ENCODE measurements around the gene AMY2A. TPM values are rescaled to one million over a fixed set of nuclear protein-coding genes. Genes with fewer than 3 reads are reported as not detected.
A peak's percentile ranks its signal among the peaks of the same experiment; 100 is the strongest.
"Not testable (repeated sequence)": the region's sequence is repeated elsewhere in the genome, so short reads cannot be mapped to it uniquely, and the experiment has no call there.

The AMY2A gene
- 26.2 TPM for total RNA-seq (ENCODE audit: insufficient read depth, low replicate concordance)

GRCh38 chr1:103616994-103617477 lies at the start of gene AMY2A:
Gene AMY2A (plus strand): TSS chr1:103617427. CDS start chr1:103617441, 14 bp downstream.
- not testable (repeated sequence) for DNase-seq (ENCODE audit: low spot score)

- DNase-seq (ENCODE audit: low spot score) = no peak
Measured at GRCh38 chr1:103569493-103569892, 47.7 kb upstream of the AMY2A start.

GRCh38 chr1:103571289-103571688 lies 45.9 kb upstream of the AMY2A start, which contains the start of gene AMY2B:
Gene AMY2B (plus strand): TSS chr1:103571589. CDS start chr1:103571603, 14 bp downstream.
- not testable (repeated sequence) for DNase-seq (ENCODE audit: low spot score)

GRCh38 chr1:103576065-103576464 lies 41.2 kb upstream of the AMY2A start:
- DNase-seq (ENCODE audit: low spot score) = peak; percentile 17

GRCh38 chr1:103576784-103577183 lies 40.4 kb upstream of the AMY2A start:
- not testable (repeated sequence) for DNase-seq (ENCODE audit: low spot score)

- no peak for DNase-seq (ENCODE audit: low spot score)
Measured at GRCh38 chr1:103582464-103582863, 34.8 kb upstream of the AMY2A start.

GRCh38 chr1:103583887-103584286 lies 33.3 kb upstream of the AMY2A start:
- no peak for DNase-seq (ENCODE audit: low spot score)

GRCh38 chr1:103584537-103584936 lies 32.7 kb upstream of the AMY2A start:
- DNase-seq (ENCODE audit: low spot score) = no peak

GRCh38 chr1:103602740-103603139 lies 14.5 kb upstream of the AMY2A start:
- DNase-seq (ENCODE audit: low spot score) = not testable (repeated sequence)

GRCh38 chr1:103616362-103616761 lies 865 bp upstream of the AMY2A start:
- DNase-seq (ENCODE audit: low spot score) = no peak

GRCh38 chr1:103627436-103627835 lies 10.2 kb downstream of the AMY2A start:
- not testable (repeated sequence) for DNase-seq (ENCODE audit: low spot score)

- DNase-seq (ENCODE audit: low spot score) = not testable (repeated sequence)
Measured at GRCh38 chr1:103641194-103641593, 24.0 kb downstream of the AMY2A start.

GRCh38 chr1:103643908-103644307 lies 26.7 kb downstream of the AMY2A start:
- DNase-seq (ENCODE audit: low spot score) = not testable (repeated sequence)

GRCh38 chr1:103650305-103650704 lies 33.1 kb downstream of the AMY2A start:
- DNase-seq (ENCODE audit: low spot score) = not testable (repeated sequence)

GRCh38 chr1:103650889-103651288 lies 33.7 kb downstream of the AMY2A start:
- DNase-seq (ENCODE audit: low spot score) = not testable (repeated sequence)

- DNase-seq (ENCODE audit: low spot score) = not testable (repeated sequence)
Measured at GRCh38 chr1:103654133-103654532, 36.9 kb downstream of the AMY2A start.

GRCh38 chr1:103655460-103655859 lies 38.2 kb downstream of the AMY2A start, which contains the start of gene AMY1A:
Gene AMY1A (plus strand): TSS chr1:103655760. CDS start chr1:103656331, 571 bp downstream.
- DNase-seq (ENCODE audit: low spot score) = not testable (repeated sequence)

Other genes with a start within 250 kb of the AMY2A start
- 9.6 TPM for gene RNPC3, start 91.7 kb upstream of the AMY2A start, total RNA-seq (ENCODE audit: insufficient read depth, low replicate concordance)
- 43.1 TPM for gene AMY2B, start 45.8 kb upstream of the AMY2A start, total RNA-seq (ENCODE audit: insufficient read depth, low replicate concordance)
- gene AMY1A, start 38.3 kb downstream of the AMY2A start, total RNA-seq (ENCODE audit: insufficient read depth, low replicate concordance) = 0.48 TPM
- 0.48 TPM for gene AMY1B, start 78.8 kb downstream of the AMY2A start, total RNA-seq (ENCODE audit: insufficient read depth, low replicate concordance)
- gene AMY1C, start 132.5 kb downstream of the AMY2A start, total RNA-seq (ENCODE audit: insufficient read depth, low replicate concordance) = not detected

Measured in umbilical cord (tissue), 2 donors.